MM.1S (cell line): Measurements from ENCODE around the gene VPS26B.

Experiments used
- EZH2 ChIP-seq: fragments of 300-600 bp; sonication (generic); optimal IDR thresholded peaks from 2 replicates; pipeline ENCODE3; 2017; ENCODE audit warnings: low read depth, mild to moderate bottlenecking, antibody characterized with exemption, low read length, mixed read lengths
- TF ChIP-seq, protein P1 (sequence below): fragments of 300-600 bp; sonication (generic); IDR thresholded peaks from 2 replicates; pipeline ENCODE4 v1.5.1; 2016; ENCODE audit warnings: antibody characterized with exemption, low read length, mixed read lengths

DNA sequence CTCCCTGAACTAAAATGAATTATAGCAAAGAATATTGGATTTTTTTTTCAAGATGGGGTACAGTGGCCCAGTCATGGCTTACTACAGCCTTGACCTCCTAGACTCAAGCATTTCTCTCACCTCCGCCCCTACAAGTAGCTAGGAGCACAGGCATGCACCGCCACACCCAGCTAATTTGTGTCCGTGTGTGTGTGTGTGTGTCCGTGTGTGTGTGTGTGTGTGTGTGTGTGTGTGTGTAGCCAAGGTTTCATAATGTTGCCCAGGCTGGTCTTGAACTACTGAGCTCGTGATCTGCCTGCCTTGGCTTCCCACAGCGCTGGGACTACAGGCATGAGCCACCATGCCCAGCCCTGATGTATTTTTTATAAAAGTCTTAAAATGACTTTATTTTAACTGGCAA lies 16.1 kb downstream of the VPS26B start:
- TF ChIP-seq, protein P1, sequence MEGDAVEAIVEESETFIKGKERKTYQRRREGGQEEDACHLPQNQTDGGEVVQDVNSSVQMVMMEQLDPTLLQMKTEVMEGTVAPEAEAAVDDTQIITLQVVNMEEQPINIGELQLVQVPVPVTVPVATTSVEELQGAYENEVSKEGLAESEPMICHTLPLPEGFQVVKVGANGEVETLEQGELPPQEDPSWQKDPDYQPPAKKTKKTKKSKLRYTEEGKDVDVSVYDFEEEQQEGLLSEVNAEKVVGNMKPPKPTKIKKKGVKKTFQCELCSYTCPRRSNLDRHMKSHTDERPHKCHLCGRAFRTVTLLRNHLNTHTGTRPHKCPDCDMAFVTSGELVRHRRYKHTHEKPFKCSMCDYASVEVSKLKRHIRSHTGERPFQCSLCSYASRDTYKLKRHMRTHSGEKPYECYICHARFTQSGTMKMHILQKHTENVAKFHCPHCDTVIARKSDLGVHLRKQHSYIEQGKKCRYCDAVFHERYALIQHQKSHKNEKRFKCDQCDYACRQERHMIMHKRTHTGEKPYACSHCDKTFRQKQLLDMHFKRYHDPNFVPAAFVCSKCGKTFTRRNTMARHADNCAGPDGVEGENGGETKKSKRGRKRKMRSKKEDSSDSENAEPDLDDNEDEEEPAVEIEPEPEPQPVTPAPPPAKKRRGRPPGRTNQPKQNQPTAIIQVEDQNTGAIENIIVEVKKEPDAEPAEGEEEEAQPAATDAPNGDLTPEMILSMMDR: no peak
- no peak for TF ChIP-seq EZH2
